ENCODE results near the gene BHLHE23.

BHLHE23 gene

DNA sequence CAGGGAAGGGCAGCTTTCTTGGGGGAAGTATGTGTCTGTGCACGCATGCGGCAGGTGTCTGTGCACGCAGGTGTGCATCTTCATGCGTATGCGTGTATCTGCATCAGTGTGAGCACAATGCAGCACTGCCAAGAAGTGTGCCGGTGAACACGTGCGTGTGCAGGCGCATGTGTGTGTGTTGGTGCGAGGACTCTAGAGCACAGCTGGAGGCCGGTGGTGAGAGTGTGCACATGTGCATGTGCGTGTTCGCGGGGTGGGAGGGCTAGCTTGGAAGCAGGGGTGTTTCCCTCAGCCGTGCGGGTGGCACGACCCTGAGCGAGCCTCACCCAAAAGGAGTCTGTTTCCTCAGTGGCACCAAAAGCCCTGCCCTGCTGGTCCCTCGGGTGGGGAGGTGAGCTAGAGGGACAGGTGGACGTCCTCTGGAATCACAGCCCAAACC, 46.7 kb downstream of the BHLHE23 start:
- Histone ChIP-seq H3K36me3 (peaks cover 77% of the 10 kb centered on the region), H3K4me3 (no peak overlapping the region), H3K9me3 (no peaks in the 10 kb centered on the region), H3K27ac (peak overlapping the region; percentile 77), H3K27me3 (no peaks in the 10 kb centered on the region), H3K4me1 (peaks cover 81% of the 10 kb centered on the region), H3K9ac (peak overlapping the region; percentile 61; the same call in 1 of the 2 replicates), H3K4me2 (peak overlapping the region; percentile 100), H4K20me1 (peaks cover 97% of the 10 kb centered on the region)
- TF ChIP-seq Cebpa-rat (IDR thresholded peaks at IDR 0.05), result no peak

DNA sequence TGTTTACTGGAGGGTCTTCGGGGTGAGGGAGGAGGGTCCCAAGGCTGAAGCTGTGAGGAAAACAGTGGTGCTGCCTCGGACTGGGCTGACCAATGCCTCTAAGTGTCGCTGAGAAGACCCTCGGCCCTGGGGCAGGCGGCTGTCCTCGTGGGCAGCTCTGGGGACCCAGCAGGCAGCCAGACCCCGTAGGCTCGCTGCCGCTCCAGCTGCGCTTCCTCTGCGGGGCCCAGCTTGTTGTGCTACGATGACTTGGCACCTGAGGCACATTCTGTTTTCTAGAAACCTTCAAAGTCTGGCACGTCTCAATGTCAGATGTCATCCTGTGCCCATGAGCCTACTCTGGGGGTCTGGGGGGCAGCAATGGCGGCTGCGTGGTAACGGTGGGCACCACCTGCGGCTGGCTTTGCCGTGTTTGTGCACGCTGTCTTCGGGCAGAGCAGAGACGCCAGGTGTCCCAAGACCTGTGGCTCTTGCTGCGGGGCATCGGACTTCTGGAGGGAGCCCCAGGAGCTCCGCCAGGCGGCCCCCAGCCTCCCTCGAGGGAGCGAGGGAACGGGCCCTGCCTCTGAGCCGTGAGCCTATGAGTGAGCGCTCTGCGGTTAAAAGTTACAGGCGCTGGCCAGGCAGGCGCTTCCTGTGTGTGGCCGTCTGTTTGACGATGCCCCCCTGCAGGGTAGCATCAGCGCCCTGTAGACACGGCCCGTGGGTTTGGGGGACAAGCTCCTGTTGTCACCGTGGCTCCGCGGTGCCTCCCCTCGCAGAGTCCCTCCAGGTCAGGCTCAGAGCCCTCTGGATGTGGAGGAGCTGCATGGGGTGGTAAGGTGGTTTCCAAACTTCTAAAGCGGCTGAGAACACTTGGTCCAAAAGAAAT, 47.4 kb downstream of the BHLHE23 start:
- no peaks in the 10 kb centered on the region for H3K9me3 ChIP-seq
- peaks cover 97% of the 10 kb centered on the region for H4K20me1 ChIP-seq
- H3K4me1 ChIP-seq, result peaks cover 81% of the 10 kb centered on the region
- no peaks in the 10 kb centered on the region for H3K27me3 ChIP-seq
- peak overlapping the region; percentile 77 for H3K27ac ChIP-seq
- H3K4me2 ChIP-seq, result peak overlapping the region; percentile 100
- no peak for TF ChIP-seq Cebpa-rat (IDR thresholded peaks at IDR 0.05)
- peaks cover 71% of the 10 kb centered on the region for H3K36me3 ChIP-seq
- peak overlapping the region; percentile 34 for H3K4me3 ChIP-seq
- H3K9ac ChIP-seq, result peak overlapping the region; percentile 61

- H3K9ac ChIP-seq, result peak overlapping the region; percentile 61
- peaks cover 77% of the 10 kb centered on the region for H3K4me1 ChIP-seq
- no peaks in the 10 kb centered on the region for H3K27me3 ChIP-seq
- H3K27ac ChIP-seq, result peak overlapping the region; percentile 77
- TF ChIP-seq Cebpa-rat (IDR thresholded peaks at IDR 0.05), result no peak
- H3K4me2 ChIP-seq, result peak overlapping the region; percentile 100
- peaks cover 63% of the 10 kb centered on the region for H3K36me3 ChIP-seq
- no peaks in the 10 kb centered on the region for H3K9me3 ChIP-seq
- peak overlapping the region; percentile 34 for H3K4me3 ChIP-seq
- H4K20me1 ChIP-seq, result peaks cover 89% of the 10 kb centered on the region
Observed at GRCh38 chr20:62958388-62959100, 48.2 kb downstream of the BHLHE23 start.

- no peak for TF ChIP-seq Cebpa-rat (IDR thresholded peaks at IDR 0.05)
- Histone ChIP-seq H3K27me3 (no peaks in the 10 kb centered on the region), H3K4me2 (peak overlapping the region; percentile 100), H3K4me3 (no peak overlapping the region), H3K9ac (peak overlapping the region; percentile 92; the same call in 1 of the 2 replicates), H3K9me3 (no peaks in the 10 kb centered on the region), H3K4me1 (peaks cover 84% of the 10 kb centered on the region), H3K36me3 (peaks cover 52% of the 10 kb centered on the region), H4K20me1 (peaks cover 78% of the 10 kb centered on the region), H3K27ac (peak overlapping the region; percentile 96)
Observed at GRCh38 chr20:62957136-62958117, 49.3 kb downstream of the BHLHE23 start.

DNA sequence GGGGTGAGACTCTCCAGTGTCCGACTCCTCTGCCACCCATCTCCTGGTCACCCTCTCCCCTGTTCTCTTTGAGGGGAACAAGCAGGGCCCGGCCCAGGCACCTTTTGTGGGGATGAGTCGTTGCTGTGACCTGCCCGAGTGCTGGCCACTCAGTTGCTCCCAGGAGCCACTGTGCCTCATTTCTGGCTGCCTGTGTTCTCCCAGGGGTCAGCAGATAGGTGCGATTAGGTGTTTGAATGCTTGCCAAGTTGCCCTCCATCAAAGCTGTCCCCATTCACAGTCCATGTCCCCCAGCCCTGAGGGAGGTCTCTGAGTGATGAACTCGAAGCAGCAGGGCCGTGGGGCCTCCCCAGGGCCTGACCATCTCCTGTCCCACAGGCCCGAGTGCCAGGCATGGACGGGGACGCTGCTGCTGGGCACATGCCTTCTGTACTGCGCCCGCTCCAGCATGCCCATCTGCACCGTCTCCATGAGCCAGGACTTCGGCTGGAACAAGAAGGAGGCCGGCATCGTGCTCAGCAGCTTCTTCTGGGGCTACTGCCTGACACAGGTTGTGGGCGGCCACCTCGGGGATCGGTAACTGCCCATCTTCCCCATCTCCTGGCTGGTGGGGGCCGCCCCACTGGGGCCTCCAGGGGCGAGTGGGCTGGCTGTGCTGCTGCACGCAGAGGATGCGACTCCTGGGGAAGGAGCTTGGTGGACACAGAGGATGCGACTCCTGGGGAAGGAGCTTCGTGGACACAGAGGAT, 50.2 kb downstream of the BHLHE23 start:
- Histone ChIP-seq H3K9me3 (no peaks in the 10 kb centered on the region), H3K4me1 (peaks cover 88% of the 10 kb centered on the region), H3K4me3 (no peak overlapping the region), H3K9ac (peak overlapping the region; percentile 92; the same call in 1 of the 2 replicates), H4K20me1 (peaks cover 69% of the 10 kb centered on the region), H3K4me2 (peak overlapping the region; percentile 100), H3K36me3 (peaks cover 43% of the 10 kb centered on the region), H3K27ac (peak overlapping the region; percentile 96), H3K27me3 (no peaks in the 10 kb centered on the region)
- TF ChIP-seq Cebpa-rat (IDR thresholded peaks at IDR 0.05), result no peak

All from BLaER1 (cell line).